NOMO-1 treated with DMSO at 0.1 percent for 48 hours (cell line): Measurements from ENCODE around the gene SLC25A6.
"Not testable (repeated sequence)": the region's sequence is repeated elsewhere in the genome, so short reads cannot be mapped to it uniquely, and the experiment has no call there.

Experiments used
- DNase-seq: peaks from one replicate; lab custom pipeline; 2025; ENCODE audit not compliant: unreplicated experiment; lab: John Stamatoyannopoulos, UW

SLC25A6 gene

DNA sequence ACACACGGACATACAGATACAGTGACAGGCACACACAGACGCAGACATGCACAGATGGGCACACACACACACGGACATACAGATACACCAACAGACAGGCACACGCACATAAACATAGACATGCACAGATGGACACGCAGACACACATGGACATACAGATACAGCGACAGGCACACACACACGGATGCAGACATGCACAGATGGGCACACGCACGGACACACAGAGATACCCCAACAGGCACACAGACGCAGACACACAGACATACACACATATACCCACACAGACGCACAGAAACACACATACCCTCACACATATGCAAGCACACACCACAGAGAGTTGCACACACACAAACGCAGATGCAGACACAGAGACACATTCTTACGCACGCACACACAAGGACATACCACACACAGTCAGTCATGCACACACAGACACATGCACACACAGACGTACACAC, 24.4 kb upstream of the SLC25A6 start:
- no peak for DNase-seq

DNA sequence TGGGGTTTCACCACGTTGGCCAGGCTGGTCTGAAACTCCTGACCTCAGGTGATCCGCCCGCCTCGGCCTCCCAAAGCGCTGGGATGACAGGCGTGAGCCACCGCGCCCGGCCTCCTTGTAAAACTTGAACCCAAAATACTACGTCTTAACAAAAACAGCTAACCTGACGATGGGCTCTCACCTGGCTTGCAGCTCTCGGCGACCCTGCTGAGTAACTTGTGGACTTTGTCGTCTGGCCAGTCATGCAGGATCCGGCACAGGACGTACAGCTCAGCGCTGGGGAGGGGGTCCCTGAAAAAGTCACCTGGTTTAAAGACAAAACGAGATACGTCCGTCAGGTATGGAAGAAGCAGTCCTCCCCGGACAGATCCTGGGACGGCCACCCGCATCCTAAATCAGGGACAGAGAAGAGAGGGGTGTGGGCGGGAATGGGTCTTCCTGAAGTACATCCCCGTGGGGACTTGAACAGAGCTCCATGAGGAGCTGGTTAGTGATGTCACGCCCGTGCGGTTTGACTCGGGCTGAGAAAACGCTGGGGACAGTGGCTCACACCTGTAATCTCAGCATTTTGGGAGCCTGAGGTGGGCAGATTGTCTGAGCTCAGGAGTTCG, 20.7 kb upstream of the SLC25A6 start:
- no peak for DNase-seq

DNA sequence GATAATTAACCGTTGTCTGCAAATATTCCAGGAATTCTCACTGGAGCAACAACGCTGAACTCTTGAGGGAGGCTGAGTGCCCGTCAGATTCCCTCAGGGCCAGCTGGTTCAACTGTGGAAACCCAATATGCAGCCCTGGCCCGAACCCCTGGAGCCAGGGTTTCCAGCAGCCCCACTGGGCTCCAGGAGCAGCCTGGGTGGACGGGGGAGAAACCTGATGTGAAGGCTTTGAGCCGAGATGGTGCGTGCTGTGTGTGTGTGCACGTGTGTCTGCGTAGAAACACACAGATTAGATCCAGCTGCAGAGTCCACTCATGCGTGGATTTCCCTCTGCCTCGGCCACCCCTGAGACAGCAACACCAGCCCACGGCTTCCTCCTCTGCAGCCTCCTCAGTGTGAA, 19.4 kb upstream of the SLC25A6 start:
- DNase-seq: no peak

DNA sequence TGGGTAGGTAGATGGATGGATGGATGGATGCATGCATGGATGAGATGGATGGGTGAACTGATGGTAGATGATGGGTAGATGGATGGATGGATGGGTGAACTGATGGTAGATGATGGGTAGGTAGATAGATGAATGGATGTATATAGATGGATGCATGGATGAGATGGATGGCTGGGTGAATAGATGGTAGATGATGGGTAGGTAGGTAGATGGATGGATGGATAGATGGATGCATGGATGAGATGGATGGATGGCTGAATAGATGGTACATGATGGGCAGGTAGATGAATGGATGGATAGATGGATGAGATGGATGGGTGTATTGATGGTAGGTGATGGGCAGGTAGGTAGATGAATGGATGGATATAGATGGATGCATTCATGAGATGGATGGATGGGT, 15.1 kb upstream of the SLC25A6 start:
- DNase-seq: no peak

DNA sequence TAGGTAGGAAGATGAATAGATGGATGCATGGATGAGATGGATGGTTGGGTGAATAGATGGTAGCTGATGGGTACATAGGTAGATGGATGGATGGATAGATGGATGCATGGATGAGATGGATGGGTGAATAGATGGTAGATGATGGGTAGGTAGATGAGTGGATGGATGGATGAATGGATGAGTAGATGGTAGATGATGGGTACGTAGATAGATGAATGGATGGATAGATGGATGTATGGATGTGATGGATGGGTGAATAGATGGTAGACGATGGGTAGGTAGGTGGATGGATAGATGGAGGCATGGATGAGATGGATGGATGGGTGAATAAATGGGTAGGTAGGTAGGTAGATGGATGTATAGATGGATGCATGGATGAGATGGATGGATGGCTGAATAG, 13.9 kb upstream of the SLC25A6 start:
- not testable (repeated sequence) for DNase-seq

DNA sequence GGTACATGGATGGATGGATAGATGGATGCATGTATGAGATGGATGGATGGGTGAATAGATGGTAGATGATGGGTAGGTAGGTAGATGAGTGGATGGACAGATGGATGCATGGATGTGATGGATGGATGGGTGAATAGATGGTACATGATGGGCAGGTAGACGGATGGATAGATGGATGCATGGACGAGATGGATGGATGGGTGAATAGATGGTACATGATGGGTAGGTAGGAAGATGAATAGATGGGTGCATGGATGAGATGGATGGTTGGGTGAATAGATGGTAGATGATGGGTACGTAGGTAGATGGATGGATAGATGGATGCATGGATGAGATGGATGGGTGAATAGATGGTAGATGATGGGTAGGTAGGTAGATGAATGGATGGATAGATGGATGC, 12.0 kb upstream of the SLC25A6 start:
- not testable (repeated sequence) for DNase-seq

DNA sequence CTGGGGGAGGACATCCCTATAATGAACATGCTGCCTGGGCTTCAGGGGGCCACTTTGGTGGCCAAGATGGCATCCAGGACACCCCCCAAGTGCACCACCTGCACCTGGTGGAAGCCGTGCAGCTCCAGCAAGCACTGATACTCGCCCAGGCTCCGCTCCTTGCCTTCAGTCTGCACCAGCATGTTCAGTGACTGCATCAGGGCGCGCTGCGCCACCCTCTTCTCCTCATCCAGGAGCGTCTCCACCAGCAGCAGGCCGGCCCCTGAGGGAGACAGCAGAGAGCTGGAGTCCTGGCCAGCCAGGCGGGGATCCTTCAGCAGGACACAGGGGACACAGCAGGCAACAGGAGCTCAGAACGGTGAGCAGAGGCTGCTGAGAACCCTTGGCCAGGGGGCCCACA, 11.3 kb upstream of the SLC25A6 start:
- DNase-seq: no peak

DNA sequence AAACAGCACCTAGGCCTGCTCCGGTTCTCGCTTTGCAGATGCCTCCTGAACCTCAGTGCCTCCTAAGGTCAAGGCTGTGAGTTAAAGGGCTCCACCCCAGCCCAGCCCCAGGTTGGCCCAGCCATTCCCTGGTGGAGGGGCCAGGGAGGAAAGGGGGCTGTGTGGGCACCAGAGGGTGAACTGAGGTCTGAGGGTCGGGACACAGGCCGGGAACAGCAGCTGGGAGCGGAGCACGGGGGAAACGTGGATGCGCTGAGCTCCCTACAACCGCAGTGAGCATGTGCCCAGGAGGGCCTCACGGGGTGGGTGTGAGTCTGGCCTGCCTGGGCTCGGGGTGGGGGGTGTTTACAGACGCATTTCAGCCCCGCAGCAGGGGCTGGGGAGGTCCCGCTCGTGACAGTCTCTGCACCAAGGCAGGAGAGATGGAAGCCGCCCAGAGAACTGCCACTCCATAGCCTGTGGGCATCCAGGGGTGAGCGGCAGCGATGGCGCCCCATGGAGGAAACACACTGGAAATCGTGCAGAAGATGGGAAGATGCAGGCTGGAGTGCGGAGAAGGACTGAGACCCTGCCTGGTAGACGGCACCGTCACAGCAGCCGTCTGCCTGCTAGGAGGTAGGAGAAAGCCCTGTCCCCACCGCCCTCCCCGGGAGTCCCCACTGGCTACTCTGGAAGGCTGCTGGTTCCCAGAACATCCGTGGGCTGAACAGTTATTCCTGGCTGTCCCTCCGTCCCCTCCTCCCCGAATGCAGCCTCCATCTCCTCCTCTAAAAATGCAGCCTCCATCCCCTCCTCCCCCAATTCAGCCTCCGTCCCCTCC, 9.9 kb upstream of the SLC25A6 start:
- no peak for DNase-seq

DNA sequence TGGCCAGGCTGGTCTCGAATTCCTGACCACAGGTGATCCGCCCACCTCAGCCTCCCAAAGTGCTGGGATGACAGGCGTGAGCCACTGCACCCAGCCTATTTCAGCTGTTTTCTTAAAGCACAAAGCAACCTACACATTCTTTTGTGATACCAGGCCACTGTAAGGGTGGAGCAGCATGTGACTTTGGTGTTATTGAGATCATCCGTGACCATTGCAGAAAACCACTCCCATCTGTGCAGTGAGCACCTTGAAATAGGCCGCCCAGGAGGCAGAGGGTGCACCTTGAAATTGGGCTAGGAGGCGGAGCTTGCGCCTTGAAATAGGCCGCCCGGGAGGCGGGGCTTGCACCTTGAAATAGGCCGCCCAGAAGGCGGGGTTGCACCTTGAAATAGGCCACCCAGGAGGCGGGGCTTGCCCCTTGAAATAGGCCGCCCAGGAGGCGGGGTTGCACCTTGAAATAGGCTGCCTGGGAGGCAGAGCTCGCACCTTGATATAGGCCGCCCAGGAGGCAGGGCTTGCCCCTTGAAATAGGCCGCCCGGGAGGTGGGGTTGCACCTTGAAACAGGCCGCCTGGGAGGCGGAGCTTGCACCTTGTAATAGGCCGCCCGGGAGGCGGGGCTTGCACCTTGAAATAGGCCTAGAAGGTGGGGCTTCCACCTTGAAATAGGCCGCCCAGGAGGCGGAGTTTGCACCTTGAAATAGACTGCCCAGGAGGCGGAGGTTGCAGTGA, 9.0 kb upstream of the SLC25A6 start:
- DNase-seq: no peak

DNA sequence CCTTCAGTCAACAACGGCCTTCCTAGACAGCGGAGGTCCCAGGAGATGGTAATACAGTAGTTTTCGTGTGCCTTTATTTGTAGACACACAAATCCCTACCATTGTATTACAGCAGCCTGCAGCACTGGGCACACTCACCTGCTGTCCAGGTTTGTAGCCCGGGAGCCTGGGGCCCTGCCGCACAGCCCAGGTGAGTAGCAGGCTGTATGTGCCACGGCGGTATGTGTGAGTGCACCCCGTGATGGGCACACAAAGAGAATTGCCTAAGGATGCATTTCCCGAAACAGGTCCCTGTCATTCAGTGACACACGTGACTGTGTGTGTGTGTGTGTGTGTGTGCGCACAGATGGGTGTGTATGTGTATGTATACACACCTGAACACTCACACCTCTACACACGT, 8.1 kb upstream of the SLC25A6 start:
- DNase-seq: no peak

DNA sequence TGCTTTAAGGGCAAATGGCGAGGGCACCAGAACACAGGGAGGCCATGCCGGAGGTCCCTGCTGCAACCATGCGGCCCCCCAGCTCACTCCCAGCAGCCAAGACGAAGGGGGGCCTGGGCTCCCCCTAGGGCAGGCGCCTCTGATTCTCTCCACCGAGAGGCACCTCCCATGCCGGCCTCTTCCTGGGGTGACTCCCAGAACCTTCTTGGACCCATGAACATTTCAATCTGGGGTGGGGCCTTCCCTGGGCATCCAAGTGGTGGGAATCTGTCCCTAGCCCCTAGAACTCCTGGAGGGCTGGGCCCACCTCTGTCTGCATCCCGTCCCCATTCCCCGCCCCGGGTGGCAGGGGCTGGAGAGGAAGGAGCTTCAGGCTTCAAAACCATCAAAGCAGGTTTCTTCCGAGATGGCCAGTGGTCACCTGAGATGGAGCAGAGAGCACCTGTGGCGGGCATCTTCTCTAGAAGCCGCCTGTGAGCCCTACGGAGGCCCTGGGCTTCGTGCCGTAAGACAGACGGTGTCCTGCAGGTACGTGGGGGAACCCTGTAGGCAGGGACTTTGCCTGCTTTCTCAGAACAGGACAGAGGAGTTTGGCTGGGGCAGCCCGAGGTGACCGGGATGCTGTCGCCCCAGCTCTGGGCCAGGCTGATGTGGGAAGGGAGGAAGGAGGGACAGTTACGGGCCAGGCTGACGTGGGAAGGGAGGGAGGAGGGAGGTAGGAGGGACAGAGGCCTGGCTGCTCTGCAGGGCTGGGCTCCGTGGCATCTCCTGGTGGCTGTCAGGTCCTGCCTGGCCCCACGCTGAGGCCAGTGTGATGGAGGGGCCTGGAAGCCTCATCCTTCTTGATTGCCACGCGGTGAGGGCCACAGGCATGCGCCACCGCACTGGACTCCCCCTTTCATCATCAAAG, 6.8 kb upstream of the SLC25A6 start:
- DNase-seq: no peak

DNA sequence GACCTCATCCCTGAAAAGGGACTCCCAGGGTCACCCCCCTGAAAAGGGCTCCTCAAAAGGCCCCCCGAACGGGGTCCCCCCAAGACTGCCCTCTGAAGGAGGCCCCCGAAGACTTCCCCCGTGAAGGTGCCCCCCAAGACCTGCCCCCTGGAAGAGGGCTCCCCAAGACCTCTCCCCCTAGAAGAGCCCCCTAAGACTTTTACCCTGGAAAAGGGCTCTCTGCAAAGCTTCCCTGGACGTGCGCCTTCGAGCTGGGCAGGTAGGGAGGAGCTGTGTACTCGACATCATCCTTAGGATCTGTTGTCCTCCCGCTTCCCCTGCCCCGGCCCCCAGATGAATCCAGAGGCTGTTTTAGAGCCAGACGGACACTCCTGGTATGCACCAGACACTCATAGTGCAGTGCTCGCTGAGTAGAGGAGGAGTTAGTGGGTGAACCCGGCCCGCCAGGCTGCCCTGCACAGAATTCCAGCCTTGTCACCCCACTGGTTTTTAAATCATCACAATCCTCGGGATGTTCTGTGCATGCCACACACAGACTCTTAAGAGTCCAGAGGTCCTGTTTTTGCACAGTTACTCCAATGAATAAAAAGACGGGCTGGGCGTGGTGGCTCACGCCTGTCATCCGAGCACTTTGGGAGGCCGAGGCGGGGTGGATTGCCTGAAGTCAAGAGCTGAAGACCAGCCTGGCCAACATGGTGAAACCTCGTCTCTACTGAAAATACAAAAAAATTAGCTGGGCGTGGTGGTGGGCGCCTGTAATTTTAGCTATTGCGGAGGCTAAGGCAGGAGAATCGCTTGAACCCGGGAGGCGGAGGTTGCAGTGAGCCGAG, 5.7 kb upstream of the SLC25A6 start:
- DNase-seq: no peak

DNA sequence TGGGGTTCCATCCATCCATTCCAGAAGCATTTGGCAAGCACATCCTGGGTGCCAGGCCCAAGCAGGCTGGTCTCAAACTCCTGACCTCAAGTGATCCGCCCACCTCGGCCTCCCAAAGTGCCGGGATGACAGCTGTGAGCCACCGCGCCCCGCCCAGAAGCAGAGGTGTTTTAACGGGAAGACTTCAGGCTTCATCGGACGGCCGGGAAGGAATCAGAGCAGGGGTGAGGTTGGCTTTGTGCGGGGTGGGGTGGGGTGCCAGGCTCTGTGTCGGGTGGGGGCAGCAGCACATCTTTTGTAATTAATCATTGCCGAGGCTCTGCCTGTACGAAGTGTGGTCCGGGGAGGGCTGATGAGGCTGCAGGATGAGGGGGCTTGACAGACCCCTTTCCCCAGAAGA, 5.1 kb upstream of the SLC25A6 start:
- DNase-seq: no peak

DNA sequence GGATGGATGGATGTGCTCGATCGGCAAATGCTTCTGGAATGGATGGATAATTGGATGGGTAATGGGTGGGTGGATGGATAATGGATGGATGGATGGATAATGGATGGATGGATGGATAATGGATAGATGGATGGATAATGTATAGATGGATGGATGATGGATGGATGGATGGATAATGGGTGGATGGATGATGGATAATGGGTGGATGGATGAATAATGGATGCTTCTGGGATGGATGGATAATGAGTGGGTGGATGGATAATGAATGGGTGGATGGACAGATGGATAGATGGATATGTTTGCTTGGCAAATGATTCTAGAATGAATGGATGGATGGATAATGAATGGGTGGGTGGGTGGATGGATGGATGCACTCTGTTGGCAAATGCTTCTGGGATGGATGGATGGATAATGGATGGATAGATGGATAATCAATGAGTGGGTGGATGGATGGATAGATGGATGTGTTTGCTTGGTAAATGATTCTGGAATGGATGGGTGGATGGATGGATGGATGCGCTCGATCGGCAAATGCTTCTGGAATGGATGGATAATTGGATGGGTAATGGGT, 3.8 kb upstream of the SLC25A6 start:
- DNase-seq: no peak

DNA sequence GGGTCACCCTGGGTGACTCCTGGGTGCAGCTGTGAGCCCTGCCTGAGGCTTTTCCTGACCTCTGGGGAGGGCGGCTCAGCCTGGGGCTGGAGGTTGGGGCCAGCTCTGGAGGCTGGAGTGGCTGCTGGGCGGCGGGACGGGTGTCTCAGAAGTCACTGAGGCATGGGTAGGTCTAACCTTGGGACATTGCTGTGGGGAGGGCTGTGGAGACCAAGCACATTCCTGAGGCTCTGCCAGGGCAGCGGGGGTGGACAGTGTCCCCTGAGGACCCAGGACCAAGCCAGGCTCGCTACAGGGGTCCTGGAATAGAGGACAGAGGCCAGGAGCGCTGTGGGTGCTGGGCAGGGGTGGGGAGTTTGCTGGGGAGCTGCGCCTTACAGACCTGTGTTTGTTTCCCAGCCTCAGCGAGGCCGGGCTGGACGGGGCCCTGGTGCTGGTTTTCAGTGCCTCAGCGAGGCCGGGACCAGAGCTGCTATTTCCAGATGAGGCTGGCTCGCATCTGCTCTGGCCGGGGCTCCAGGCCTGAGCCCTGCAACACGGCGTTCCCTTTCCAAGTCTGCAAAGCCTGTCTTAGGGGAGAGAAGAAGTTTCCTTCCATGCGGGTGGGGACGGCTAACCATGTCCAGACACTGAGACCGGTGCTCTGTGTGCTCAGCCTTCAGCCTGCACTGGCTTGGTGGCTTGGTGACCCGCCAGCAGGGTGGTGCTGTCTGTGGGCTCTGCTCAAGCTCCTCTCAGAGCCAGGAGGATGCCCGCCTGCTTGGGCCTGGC, 3.0 kb upstream of the SLC25A6 start:
- DNase-seq: no peak

DNA sequence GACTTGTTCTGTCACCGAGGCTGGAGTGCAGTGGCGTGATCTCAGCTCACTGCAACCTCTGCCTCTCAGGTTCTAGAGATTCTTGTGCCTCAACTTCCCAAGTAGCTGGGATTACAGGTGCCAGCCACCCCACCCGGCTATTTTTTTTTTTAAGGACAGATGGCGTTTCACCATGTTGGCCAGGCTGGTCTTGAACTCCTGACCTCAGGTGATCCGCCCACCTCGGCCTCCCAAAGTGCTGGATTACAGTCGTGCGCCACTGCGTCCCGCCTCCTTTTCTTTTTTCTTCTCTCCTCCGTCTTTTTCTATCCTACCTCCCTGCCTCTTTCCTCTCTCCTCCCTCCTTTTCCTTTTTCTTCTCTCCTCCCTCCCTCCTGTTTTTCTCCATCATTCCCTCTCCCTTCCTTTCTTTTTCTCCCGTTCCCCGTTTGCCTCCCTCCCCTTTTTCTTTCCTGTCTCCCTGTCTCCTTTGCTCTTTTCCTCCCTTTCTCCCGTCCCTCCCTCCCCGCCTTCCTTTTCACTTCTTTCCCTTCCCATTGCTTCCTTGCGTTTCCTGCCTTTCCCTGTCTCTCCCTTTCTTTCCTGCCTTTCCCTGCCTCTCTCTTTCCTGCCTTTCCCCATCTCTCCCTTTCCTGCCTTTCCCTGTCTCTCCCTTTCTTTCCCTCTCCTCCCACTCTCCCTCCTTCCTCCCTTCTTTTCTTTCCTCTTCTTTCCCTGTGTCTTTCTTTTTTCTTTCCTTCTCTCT, 2.1 kb upstream of the SLC25A6 start:
- no peak for DNase-seq

DNA sequence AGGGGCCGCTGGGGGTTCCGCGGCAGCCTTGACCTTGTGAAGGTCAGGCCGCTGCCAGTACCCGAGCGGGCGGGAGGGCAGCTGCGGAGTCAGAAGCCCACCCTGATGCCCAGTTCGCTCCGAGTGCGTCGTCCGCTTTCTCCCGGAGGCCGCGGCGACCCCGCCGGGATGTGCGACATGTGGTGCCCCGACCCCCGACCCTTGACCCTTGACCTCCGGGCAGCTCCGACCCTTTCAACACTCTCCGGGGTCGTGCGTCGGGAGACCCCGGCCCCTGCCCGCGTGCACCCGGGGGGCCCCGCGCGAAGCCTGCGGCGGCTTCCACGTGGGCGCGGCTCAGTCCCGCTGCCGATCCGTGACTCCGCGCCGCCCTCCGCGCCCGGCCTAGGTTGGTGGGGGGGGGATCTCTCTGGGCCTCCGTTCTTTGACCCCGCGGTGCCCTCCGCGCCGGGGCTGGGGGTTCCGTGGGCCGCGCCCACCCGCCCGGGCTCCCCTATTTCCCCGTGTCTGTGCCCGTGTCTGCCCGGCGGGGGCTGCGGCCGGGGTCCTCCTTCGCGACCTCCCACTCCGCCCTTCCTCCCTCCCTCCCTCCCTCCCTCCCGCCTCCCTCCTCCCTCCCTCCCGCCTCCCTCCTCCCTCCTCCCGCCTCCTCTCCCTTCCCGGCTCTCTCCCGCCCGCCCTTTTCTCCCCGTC, 609 bp upstream of the SLC25A6 start:
- DNase-seq: no peak

DNA sequence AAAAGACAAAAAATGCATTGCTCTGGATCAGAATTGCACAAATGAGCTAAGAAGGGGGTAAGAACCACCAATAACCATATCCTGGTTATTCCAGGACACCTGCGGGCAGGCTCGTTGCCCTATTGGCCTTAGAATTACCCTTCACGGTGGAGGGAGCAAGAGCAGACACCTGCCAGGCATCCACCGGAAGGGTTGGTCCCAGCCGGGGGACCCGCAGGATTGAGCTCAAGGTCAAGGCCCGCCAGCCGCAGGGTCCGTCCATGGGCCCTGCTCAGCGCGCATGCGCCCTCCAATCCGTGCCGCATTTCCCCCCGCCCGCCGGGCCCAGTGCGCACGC, 575 bp downstream of the SLC25A6 start:
- DNase-seq: no peak
